Fibroblast of lung (primary cell): ENCODE results near the gene ING3. TPM values are rescaled to one million over a fixed set of nuclear protein-coding genes. Genes with fewer than 3 reads are reported as not detected.

Experiments used
- DNase-seq, 2 donors: peaks; one replicate each; pipeline versions ENCODE4 v3.0.0 to v3.0.0-alpha.2; 2010; ENCODE audit warnings: low read depth in 2 of 2
- H2AFZ ChIP-seq: 2 replicates; pipeline ENCODE4 v1.5.1; 2012; ENCODE audit warnings: low read length, control low read depth, inconsistent platforms
- H3K27ac ChIP-seq: 2 replicates; pipeline ENCODE4 v1.5.1; 2011; ENCODE audit warnings: low read length, control low read depth; ENCODE audit not compliant: insufficient read depth
- H3K27me3 ChIP-seq: 2 replicates; pipeline ENCODE4 v1.5.1; 2011; ENCODE audit warnings: mild to moderate bottlenecking, low read length; ENCODE audit not compliant: control insufficient read depth, insufficient read depth
- H3K36me3 ChIP-seq: 2 replicates; pipeline ENCODE4 v1.5.1; 2011; ENCODE audit warnings: low read length; ENCODE audit not compliant: control insufficient read depth, insufficient read depth
- H3K4me1 ChIP-seq: 2 replicates; pipeline ENCODE4 v1.5.1; 2011; ENCODE audit warnings: low read length; ENCODE audit not compliant: control insufficient read depth, insufficient read depth; ENCODE audit errors: extremely low read depth
- H3K4me2 ChIP-seq: 2 replicates; pipeline ENCODE4 v1.5.1; 2011; ENCODE audit warnings: low read length, control low read depth; ENCODE audit not compliant: insufficient read depth; ENCODE audit errors: extremely low read depth
- H3K4me3 ChIP-seq, 4 experiments: fragments of 200-600 bp in 1 of 4; sonication (generic) in 1 of 4; replicated peaks in 1 of 4; 2 replicates each; pipeline ENCODE4 v1.5.1; 2011 to 2016; ENCODE audit warnings: low read length in 4 of 4, low read depth in 3 of 4, mild to moderate bottlenecking in 3 of 4, control low read depth in 2 of 4, inconsistent platforms in 1 of 4, mixed read lengths in 1 of 4; ENCODE audit not compliant: insufficient read depth in 1 of 4; ENCODE audit errors: control extremely low read depth in 1 of 4
- H3K79me2 ChIP-seq: 2 replicates; pipeline ENCODE4 v1.5.1; 2012; ENCODE audit warnings: mild to moderate bottlenecking, low read length, inconsistent platforms; ENCODE audit not compliant: control insufficient read depth, insufficient read depth
- H3K9ac ChIP-seq: 2 replicates; pipeline ENCODE4 v1.5.1; 2011; ENCODE audit warnings: mild to moderate bottlenecking, low read length, control low read depth; ENCODE audit not compliant: insufficient read depth
- H3K9me3 ChIP-seq: 2 replicates; pipeline ENCODE4 v1.5.1; 2012; ENCODE audit warnings: low read depth, low read length; ENCODE audit not compliant: control insufficient read depth, insufficient read depth
- H4K20me1 ChIP-seq: 2 replicates; pipeline ENCODE4 v1.5.1; 2011; ENCODE audit warnings: low read length; ENCODE audit not compliant: control insufficient read depth, insufficient read depth; ENCODE audit errors: extremely low read depth
- EZH2 ChIP-seq: IDR thresholded peaks from 2 replicates; pipeline ENCODE4 v1.5.1; 2012; ENCODE audit warnings: low read length, control low read depth, mild to moderate bottlenecking; ENCODE audit errors: missing control alignments
- polyA plus RNA-seq, 2 donors: library from polyadenylated mRNA; depleted of rRNA in 1 of 2; stranded (reverse) in 1 of 2; unstranded in 1 of 2; fragments of >200 nt; gene quantifications; 2 replicates each; pipeline ENCODE4 v1.2.1, GENCODE V29; 2011 to 2012; ENCODE audit warnings: missing spikeins in 1 of 2
- total RNA-seq: library from RNA; depleted of rRNA; stranded (reverse); fragments of >200 nt; gene quantifications from 2 replicates; pipeline ENCODE4 v1.2.1, GENCODE V29; 2014
- TF ChIP-seq, protein P1 (sequence below), 2 donors: IDR thresholded peaks in 1 of 2; conservative IDR thresholded peaks in 1 of 2; 1 replicate in 1 of 2; 2 replicates in 1 of 2; pipeline ENCODE4 v1.5.1; 2011 to 2012; ENCODE audit warnings: low read length in 2 of 2, control low read depth in 1 of 2, inconsistent platforms in 1 of 2, low read depth in 1 of 2, mild to moderate bottlenecking in 1 of 2

The ING3 gene
- total and polyA plus RNA-seq, 2 donors (not counting 1 experiment from before 2014, with no cell fraction given) = 16.6 to 17.5 TPM

GRCh38 chr7:120984406-120984805 lies 33.8 kb downstream of the ING3 start:
- no peaks in the 10 kb centered on the region for H3K9me3 ChIP-seq
- no peaks in the 10 kb centered on the region for H3K27me3 ChIP-seq
- H3K4me2 ChIP-seq = no peak overlapping the region
- H3K36me3 ChIP-seq = no peaks in the 10 kb centered on the region
- no peak overlapping the region for H3K9ac ChIP-seq
- DNase-seq = no peak
- no peak overlapping the region for H2AFZ ChIP-seq
- peaks cover 7% of the 10 kb centered on the region for H3K4me1 ChIP-seq
- no peak overlapping the region for H3K27ac ChIP-seq
- no peak overlapping the region for H3K4me3 ChIP-seq
- peaks cover 5% of the 10 kb centered on the region for H3K79me2 ChIP-seq
- no peak for TF ChIP-seq EZH2
- TF ChIP-seq, protein P1, sequence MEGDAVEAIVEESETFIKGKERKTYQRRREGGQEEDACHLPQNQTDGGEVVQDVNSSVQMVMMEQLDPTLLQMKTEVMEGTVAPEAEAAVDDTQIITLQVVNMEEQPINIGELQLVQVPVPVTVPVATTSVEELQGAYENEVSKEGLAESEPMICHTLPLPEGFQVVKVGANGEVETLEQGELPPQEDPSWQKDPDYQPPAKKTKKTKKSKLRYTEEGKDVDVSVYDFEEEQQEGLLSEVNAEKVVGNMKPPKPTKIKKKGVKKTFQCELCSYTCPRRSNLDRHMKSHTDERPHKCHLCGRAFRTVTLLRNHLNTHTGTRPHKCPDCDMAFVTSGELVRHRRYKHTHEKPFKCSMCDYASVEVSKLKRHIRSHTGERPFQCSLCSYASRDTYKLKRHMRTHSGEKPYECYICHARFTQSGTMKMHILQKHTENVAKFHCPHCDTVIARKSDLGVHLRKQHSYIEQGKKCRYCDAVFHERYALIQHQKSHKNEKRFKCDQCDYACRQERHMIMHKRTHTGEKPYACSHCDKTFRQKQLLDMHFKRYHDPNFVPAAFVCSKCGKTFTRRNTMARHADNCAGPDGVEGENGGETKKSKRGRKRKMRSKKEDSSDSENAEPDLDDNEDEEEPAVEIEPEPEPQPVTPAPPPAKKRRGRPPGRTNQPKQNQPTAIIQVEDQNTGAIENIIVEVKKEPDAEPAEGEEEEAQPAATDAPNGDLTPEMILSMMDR (conservative IDR thresholded peaks at IDR 0.05 in 1 of 2, IDR thresholded peaks at IDR 0.05 in 1 of 2; ENCODE audit: low read depth in 1 of 2, low read length in 2 of 2) = no peak
- no peaks in the 10 kb centered on the region for H4K20me1 ChIP-seq

DNA sequence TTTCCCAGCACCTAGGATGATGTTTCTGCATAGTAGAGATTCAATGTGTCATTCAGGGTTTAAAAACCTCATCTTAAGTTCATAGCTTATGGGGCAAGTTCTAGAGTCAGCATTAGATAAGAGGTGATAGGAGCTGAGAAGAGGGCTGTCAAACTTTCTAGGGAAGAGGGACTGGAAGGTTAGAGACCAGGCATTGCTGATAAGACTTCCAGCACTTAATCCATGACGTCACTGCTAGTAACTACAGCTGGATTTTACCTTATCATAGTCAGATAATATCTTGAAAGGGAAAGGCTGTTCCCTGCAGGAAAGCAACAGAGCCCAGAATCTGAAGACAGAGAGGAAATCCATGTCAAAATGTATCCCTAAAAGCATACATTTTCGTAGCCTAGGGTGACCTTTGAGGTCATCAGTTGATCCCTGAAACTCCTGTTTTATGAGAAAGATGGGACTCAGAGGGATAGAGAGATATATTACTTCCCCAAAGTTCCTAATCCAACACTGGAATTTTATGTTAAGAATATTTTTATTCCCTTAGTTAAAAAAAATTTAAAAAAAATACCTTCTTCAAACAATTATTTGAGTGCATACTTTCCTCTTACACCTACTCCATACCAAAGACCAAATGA lies 34.7 kb downstream of the ING3 start:
- Histone ChIP-seq H4K20me1 (no peaks in the 10 kb centered on the region), H3K4me3 (no peak overlapping the region), H3K9ac (no peak overlapping the region), H3K79me2 (peaks cover 13% of the 10 kb centered on the region), H3K9me3 (no peaks in the 10 kb centered on the region), H3K27me3 (no peaks in the 10 kb centered on the region), H3K36me3 (no peaks in the 10 kb centered on the region), H3K4me2 (no peak overlapping the region), H3K4me1 (peaks cover 4% of the 10 kb centered on the region), H2AFZ (no peak overlapping the region), H3K27ac (no peak overlapping the region)
- TF ChIP-seq EZH2 = no peak
- TF ChIP-seq, protein P1 (conservative IDR thresholded peaks at IDR 0.05 in 1 of 2, IDR thresholded peaks at IDR 0.05 in 1 of 2; ENCODE audit: low read depth in 1 of 2, low read length in 2 of 2) = no peak
- DNase-seq = no peak

DNA sequence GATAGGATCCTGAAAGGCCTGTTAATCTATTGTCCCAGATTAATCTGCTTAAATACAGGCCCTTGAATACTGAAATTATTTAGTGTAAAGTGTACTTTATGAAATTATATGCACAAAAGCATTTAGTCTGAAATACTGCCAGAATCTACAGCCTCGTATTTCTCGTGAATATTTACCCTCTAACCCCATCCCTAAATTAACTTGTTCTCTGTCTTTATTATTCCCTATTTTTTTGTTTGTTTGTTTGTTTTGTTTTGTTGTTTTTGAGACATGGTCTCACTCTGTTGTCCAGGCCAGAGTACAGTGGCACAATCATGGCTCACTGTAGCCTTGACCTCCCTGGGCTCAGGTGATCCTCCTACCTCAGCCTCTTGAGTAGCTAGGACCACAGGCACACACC lies 35.3 kb downstream of the ING3 start:
- H3K36me3 ChIP-seq = no peaks in the 10 kb centered on the region
- H3K27me3 ChIP-seq = no peaks in the 10 kb centered on the region
- DNase-seq = no peak
- no peak overlapping the region for H3K27ac ChIP-seq
- H3K4me3 ChIP-seq = no peak overlapping the region
- no peaks in the 10 kb centered on the region for H4K20me1 ChIP-seq
- H3K79me2 ChIP-seq = peaks cover 19% of the 10 kb centered on the region
- no peak overlapping the region for H3K9ac ChIP-seq
- no peaks in the 10 kb centered on the region for H3K9me3 ChIP-seq
- TF ChIP-seq, protein P1 (conservative IDR thresholded peaks at IDR 0.05 in 1 of 2, IDR thresholded peaks at IDR 0.05 in 1 of 2; ENCODE audit: low read depth in 1 of 2, low read length in 2 of 2) = no peak
- TF ChIP-seq EZH2 = no peak
- peaks cover 4% of the 10 kb centered on the region for H3K4me1 ChIP-seq
- no peak overlapping the region for H2AFZ ChIP-seq
- H3K4me2 ChIP-seq = no peak overlapping the region
